GM19397 (cell line): ENCODE results near the gene TRIM27.
"Not testable (repeated sequence)": the region's sequence is repeated elsewhere in the genome, so short reads cannot be mapped to it uniquely, and the experiment has no call there.

ENCODE experiments used
- ATAC-seq: cut with Tn5 transposase; IDR thresholded peaks from one replicate; pipeline ENCODE4 v1.9.1; 2021; ENCODE audit warnings: mild to moderate bottlenecking, moderate library complexity; ENCODE audit not compliant: unreplicated experiment

The TRIM27 gene

GRCh38 chr6:28943557-28944411 lies 20.0 kb upstream of the TRIM27 start:
- no peak for ATAC-seq

- no peak for ATAC-seq
Observed at GRCh38 chr6:28943223-28943556, 19.4 kb upstream of the TRIM27 start.

- no peak for ATAC-seq
Observed at GRCh38 chr6:28941684-28942448, 18.1 kb upstream of the TRIM27 start.

GRCh38 chr6:28940858-28941683 lies 17.3 kb upstream of the TRIM27 start:
- ATAC-seq, result peak; percentile 59

- ATAC-seq, result peak; percentile 21
Observed at GRCh38 chr6:28940294-28940857, 16.6 kb upstream of the TRIM27 start.

- no peak for ATAC-seq
Observed at GRCh38 chr6:28933069-28933468, 9.3 kb upstream of the TRIM27 start.

- no peak for ATAC-seq
Observed at GRCh38 chr6:28929887-28930620, 6.3 kb upstream of the TRIM27 start.

GRCh38 chr6:28929339-28929738 lies 5.6 kb upstream of the TRIM27 start:
- ATAC-seq, result not testable (repeated sequence)

- no peak for ATAC-seq
Observed at GRCh38 chr6:28927846-28928245, 4.1 kb upstream of the TRIM27 start.

- peak; percentile 30 for ATAC-seq
Observed at GRCh38 chr6:28922821-28923317, 916 bp downstream of the TRIM27 start.

GRCh38 chr6:28922004-28922820 lies 1.6 kb downstream of the TRIM27 start:
- no peak for ATAC-seq

GRCh38 chr6:28920281-28920680 lies 3.5 kb downstream of the TRIM27 start:
- ATAC-seq, result no peak

- no peak for ATAC-seq
Observed at GRCh38 chr6:28914941-28915340, 8.8 kb downstream of the TRIM27 start.

GRCh38 chr6:28910901-28911690 lies 12.7 kb downstream of the TRIM27 start:
- no peak for ATAC-seq

GRCh38 chr6:28907394-28907793 lies 16.4 kb downstream of the TRIM27 start:
- ATAC-seq, result no peak

GRCh38 chr6:28906669-28907068 lies 17.1 kb downstream of the TRIM27 start:
- ATAC-seq, result no peak

- ATAC-seq, result no peak
Observed at GRCh38 chr6:28903686-28904085, 20.1 kb downstream of the TRIM27 start.

- no peak for ATAC-seq
Observed at GRCh38 chr6:28901831-28902230, 22.0 kb downstream of the TRIM27 start.
